ENCODE results near the gene VPS50. TPM values are rescaled to one million over a fixed set of nuclear protein-coding genes. Genes with fewer than 3 reads are reported as not detected.

VPS50 gene
- total and polyA plus RNA-seq, 4 donors: 4.0 to 18.2 (median 11.9) TPM

- H3K27me3 ChIP-seq (ENCODE audit: control insufficient read depth in 4 of 4, insufficient read depth in 4 of 4, low read length in 3 of 4): no peaks in the 10 kb centered on the region
- no peak overlapping the region for H3K27ac ChIP-seq (ENCODE audit: low read depth in 1 of 2, low read length in 2 of 2)
- H3K4me3 ChIP-seq (ENCODE audit: low read depth in 1 of 3, low read length in 3 of 3): no peak overlapping the region
- H3K36me3 ChIP-seq (ENCODE audit: control insufficient read depth in 4 of 4, insufficient read depth in 3 of 4, low read depth in 1 of 4, low read length in 3 of 4): no peaks in the 10 kb centered on the region
- no peak overlapping the region for H3K9ac ChIP-seq (ENCODE audit: low read depth in 1 of 2, low read length in 2 of 2)
- no peaks in the 10 kb centered on the region for H3K4me1 ChIP-seq (ENCODE audit: control insufficient read depth in 4 of 4, insufficient read depth in 4 of 4, low read length in 3 of 4)
- no peaks in the 10 kb centered on the region for H3K9me3 ChIP-seq (ENCODE audit: control insufficient read depth in 4 of 4, low read length in 3 of 4)
- no peak for TF ChIP-seq RXRA (IDR thresholded peaks at IDR 0.05)
- no peak for TF ChIP-seq CTCF (IDR thresholded peaks at IDR 0.05; ENCODE audit: low read depth, low read length, missing input control)
- no peak for TF ChIP-seq ZBTB33 (IDR thresholded peaks at IDR 0.05)
- TF ChIP-seq FOXA2 (IDR thresholded peaks at IDR 0.05): no peak
- no peak for TF ChIP-seq HNF4A (conservative IDR thresholded peaks at IDR 0.05)
- no peak for TF ChIP-seq JUND (IDR thresholded peaks at IDR 0.05)
- no peak for TF ChIP-seq ATF3 (IDR thresholded peaks at IDR 0.05)
- TF ChIP-seq HNF4G (IDR thresholded peaks at IDR 0.05): no peak
- TF ChIP-seq EGR1 (IDR thresholded peaks at IDR 0.05; ENCODE audit: low read depth in 2 of 2): no peak
- TF ChIP-seq NR2F2 (IDR thresholded peaks at IDR 0.05): no peak
- no peak for TF ChIP-seq SP1 (IDR thresholded peaks at IDR 0.05)
- TF ChIP-seq FOXA1 (IDR thresholded peaks at IDR 0.05): no peak
- TF ChIP-seq MAX (IDR thresholded peaks at IDR 0.05): no peak
- TF ChIP-seq GABPA (IDR thresholded peaks at IDR 0.05 in 1 of 2, conservative IDR thresholded peaks at IDR 0.05 in 1 of 2): no peak
- TF ChIP-seq REST (IDR thresholded peaks at IDR 0.05): no peak
- TF ChIP-seq YY1 (IDR thresholded peaks at IDR 0.05): no peak
- no peak for TF ChIP-seq TAF1 (conservative IDR thresholded peaks at IDR 0.05)
- TF ChIP-seq RAD21 (IDR thresholded peaks at IDR 0.05): no peak
- DNase-seq (ENCODE audit: low spot score): no peak
Measured at GRCh38 chr7:93373537-93373936, 141.4 kb downstream of the VPS50 start.

All from liver (tissue), 9 donors.